C4-2B (cell line): Measurements from ENCODE around the gene MARS1.

ENCODE experiments used
- ZFX ChIP-seq: fragments of 450-650 bp; IDR thresholded peaks from 2 replicates; pipeline ENCODE4 v1.6.1; 2017
- TF ChIP-seq, protein P1 (sequence below): fragments of 450-650 bp; conservative IDR thresholded peaks from 2 replicates; pipeline ENCODE4 v1.5.1; 2017; ENCODE audit warnings: mild to moderate bottlenecking

DNA sequence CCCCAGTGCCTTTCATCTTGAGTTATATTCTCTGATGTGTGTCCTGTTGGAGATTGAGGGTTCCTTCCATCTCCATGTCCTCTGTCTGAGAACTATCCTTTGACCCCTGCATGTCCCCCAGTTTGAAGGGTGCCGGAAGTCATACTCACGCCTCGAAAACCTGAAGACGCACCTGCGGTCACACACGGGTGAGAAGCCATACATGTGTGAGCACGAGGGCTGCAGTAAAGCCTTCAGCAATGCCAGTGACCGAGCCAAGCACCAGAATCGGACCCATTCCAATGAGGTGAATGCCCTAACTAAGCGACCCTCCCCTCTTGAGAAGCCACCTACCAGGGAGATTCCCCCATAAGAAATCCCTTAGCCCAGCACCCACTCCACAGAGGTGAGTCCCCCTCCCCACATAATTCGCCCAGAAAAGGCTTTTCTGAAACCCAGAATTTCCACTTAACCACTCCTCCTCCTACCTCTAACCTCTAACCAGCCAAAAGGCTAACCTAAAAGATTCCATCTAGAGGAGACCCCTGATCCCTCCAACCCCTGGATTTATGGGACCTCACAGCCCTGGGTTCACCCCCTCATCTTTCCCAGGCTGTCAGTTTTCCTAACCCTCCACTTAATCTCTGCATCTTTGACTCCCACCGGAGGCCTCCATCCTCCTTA, 20.5 kb upstream of the MARS1 start:
- TF ChIP-seq, protein P1, sequence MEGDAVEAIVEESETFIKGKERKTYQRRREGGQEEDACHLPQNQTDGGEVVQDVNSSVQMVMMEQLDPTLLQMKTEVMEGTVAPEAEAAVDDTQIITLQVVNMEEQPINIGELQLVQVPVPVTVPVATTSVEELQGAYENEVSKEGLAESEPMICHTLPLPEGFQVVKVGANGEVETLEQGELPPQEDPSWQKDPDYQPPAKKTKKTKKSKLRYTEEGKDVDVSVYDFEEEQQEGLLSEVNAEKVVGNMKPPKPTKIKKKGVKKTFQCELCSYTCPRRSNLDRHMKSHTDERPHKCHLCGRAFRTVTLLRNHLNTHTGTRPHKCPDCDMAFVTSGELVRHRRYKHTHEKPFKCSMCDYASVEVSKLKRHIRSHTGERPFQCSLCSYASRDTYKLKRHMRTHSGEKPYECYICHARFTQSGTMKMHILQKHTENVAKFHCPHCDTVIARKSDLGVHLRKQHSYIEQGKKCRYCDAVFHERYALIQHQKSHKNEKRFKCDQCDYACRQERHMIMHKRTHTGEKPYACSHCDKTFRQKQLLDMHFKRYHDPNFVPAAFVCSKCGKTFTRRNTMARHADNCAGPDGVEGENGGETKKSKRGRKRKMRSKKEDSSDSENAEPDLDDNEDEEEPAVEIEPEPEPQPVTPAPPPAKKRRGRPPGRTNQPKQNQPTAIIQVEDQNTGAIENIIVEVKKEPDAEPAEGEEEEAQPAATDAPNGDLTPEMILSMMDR = no peak
- no peak for TF ChIP-seq ZFX
